ENCODE results near the gene GRM2. TPM values are rescaled to one million over a fixed set of nuclear protein-coding genes. Genes with fewer than 3 reads are reported as not detected.

Gene GRM2
- total RNA-seq, 6 donors from 2014 or later = 0.10 to 1.0 (median 0.30) TPM; not detected in 1

GRCh38 chr3:51715231-51715976 is 8.5 kb downstream of the GRM2 start:
- Histone ChIP-seq H3K4me1 (no peaks in the 10 kb centered on the region), H3K4me3 (no peak overlapping the region), H3K36me3 (no peaks in the 10 kb centered on the region), H3K27ac (no peak overlapping the region), H3K27me3 (no peaks in the 10 kb centered on the region), H3K9me3 (no peaks in the 10 kb centered on the region)
- ATAC-seq (ENCODE audit: low FRiP score in 2 of 2) (no peak), DNase-seq (peak in 1 of 2 donors; percentile 61)
- TF ChIP-seq POLR2AphosphoS5 (IDR thresholded peaks at IDR 0.05) (no peak), EP300 (IDR thresholded peaks at IDR 0.05) (no peak), CTCF (IDR thresholded peaks at IDR 0.05) (no peak), POLR2A (IDR thresholded peaks at IDR 0.05) (no peak)
- WGBS, 2 donors = 92 to 93% methylated on average over 34 to 36 of the region's 36 CpGs

- DNase-seq (no peak), ATAC-seq (ENCODE audit: low FRiP score in 2 of 2) (no peak)
- no peaks in the 10 kb centered on the region for H3K36me3 ChIP-seq
- 95 to 98% methylated on average over 8 of the region's 8 CpGs for WGBS, 2 donors
- no peaks in the 10 kb centered on the region for H3K27me3 ChIP-seq
- no peaks in the 10 kb centered on the region for H3K9me3 ChIP-seq
- no peak overlapping the region for H3K27ac ChIP-seq
- no peak for TF ChIP-seq POLR2A (IDR thresholded peaks at IDR 0.05)
- TF ChIP-seq CTCF (IDR thresholded peaks at IDR 0.05) = no peak
- TF ChIP-seq EP300 (IDR thresholded peaks at IDR 0.05) = no peak
- TF ChIP-seq POLR2AphosphoS5 (IDR thresholded peaks at IDR 0.05) = no peak
- no peaks in the 10 kb centered on the region for H3K4me1 ChIP-seq
- H3K4me3 ChIP-seq = no peak overlapping the region
These were observed 9.1 kb downstream of the GRM2 start for GRCh38 chr3:51715977-51716294.

- Histone ChIP-seq H3K4me3 (no peak overlapping the region), H3K36me3 (no peaks in the 10 kb centered on the region), H3K9me3 (no peaks in the 10 kb centered on the region), H3K27ac (no peak overlapping the region), H3K4me1 (no peaks in the 10 kb centered on the region), H3K27me3 (no peaks in the 10 kb centered on the region)
- ATAC-seq (ENCODE audit: low FRiP score in 2 of 2) = no peak
- TF ChIP-seq POLR2AphosphoS5 (IDR thresholded peaks at IDR 0.05) (no peak), POLR2A (IDR thresholded peaks at IDR 0.05) (no peak), EP300 (IDR thresholded peaks at IDR 0.05) (no peak), CTCF (IDR thresholded peaks at IDR 0.05) (no peak)
- 79 to 89% methylated on average over 2 to 5 of the region's 5 CpGs for WGBS, 2 donors
- DNase-seq = no peak
These were observed 9.9 kb downstream of the GRM2 start for GRCh38 chr3:51716805-51717204.

- H3K36me3 ChIP-seq = no peaks in the 10 kb centered on the region
- DNase-seq (peak in 1 of 2 donors; percentile 68), ATAC-seq (ENCODE audit: low FRiP score in 2 of 2) (no peak)
- no peaks in the 10 kb centered on the region for H3K27me3 ChIP-seq
- no peak overlapping the region for H3K4me3 ChIP-seq
- no peak overlapping the region for H3K27ac ChIP-seq
- no peak for TF ChIP-seq POLR2A (IDR thresholded peaks at IDR 0.05)
- 92 to 93% methylated on average over 10 of the region's 10 CpGs for WGBS, 2 donors
- no peaks in the 10 kb centered on the region for H3K4me1 ChIP-seq
- H3K9me3 ChIP-seq = no peaks in the 10 kb centered on the region
These were observed 10.6 kb downstream of the GRM2 start for GRCh38 chr3:51717446-51717845.

- WGBS, 2 donors = 63 to 75% methylated on average over 3 to 7 of the region's 7 CpGs
- H3K27ac ChIP-seq = no peak overlapping the region
- no peaks in the 10 kb centered on the region for H3K27me3 ChIP-seq
- DNase-seq (no peak), ATAC-seq (ENCODE audit: low FRiP score in 2 of 2) (no peak)
- H3K9me3 ChIP-seq = no peaks in the 10 kb centered on the region
- H3K36me3 ChIP-seq = no peaks in the 10 kb centered on the region
- no peak for TF ChIP-seq POLR2AphosphoS5 (IDR thresholded peaks at IDR 0.05)
- no peak for TF ChIP-seq POLR2A (IDR thresholded peaks at IDR 0.05)
- no peak for TF ChIP-seq EP300 (IDR thresholded peaks at IDR 0.05)
- TF ChIP-seq CTCF (IDR thresholded peaks at IDR 0.05) = no peak
- H3K4me1 ChIP-seq = no peaks in the 10 kb centered on the region
- H3K4me3 ChIP-seq = no peak overlapping the region
These were observed 11.1 kb downstream of the GRM2 start for GRCh38 chr3:51717947-51718346.
